Measurements from ENCODE around the gene TRIP12. TPM values are rescaled to one million over a fixed set of nuclear protein-coding genes. Genes with fewer than 3 reads are reported as not detected.
"Not testable (repeated sequence)": the region's sequence is repeated elsewhere in the genome, so short reads cannot be mapped to it uniquely, and the experiment has no call there.

The TRIP12 gene
- total RNA-seq, 1 donor from 2014 or later: 363 TPM

GRCh38 chr2:229731363-229731762 lies 190.4 kb downstream of the TRIP12 start:
- Mint-ChIP-seq H3K4me1 (ENCODE audit: unreplicated experiment) (peaks cover 5% of the 10 kb centered on the region), H3K9me3 (ENCODE audit: unreplicated experiment) (no peaks in the 10 kb centered on the region), H3K36me3 (ENCODE audit: low read depth, unreplicated experiment) (peaks cover 4% of the 10 kb centered on the region), H3K27me3 (ENCODE audit: unreplicated experiment) (peaks cover 2% of the 10 kb centered on the region), H3K27ac (ENCODE audit: unreplicated experiment) (no peak overlapping the region), H3K4me3 (ENCODE audit: unreplicated experiment) (no peak overlapping the region)
- no peak for TF ChIP-seq CTCF (IDR thresholded peaks at IDR 0.05; ENCODE audit: unreplicated experiment)
- no peak for DNase-seq (ENCODE audit: low spot score)

GRCh38 chr2:229728370-229728769 lies 193.4 kb downstream of the TRIP12 start:
- H3K9me3 Mint-ChIP-seq (ENCODE audit: unreplicated experiment): no peaks in the 10 kb centered on the region
- peaks cover 2% of the 10 kb centered on the region for H3K27me3 Mint-ChIP-seq (ENCODE audit: unreplicated experiment)
- peaks cover 1% of the 10 kb centered on the region for H3K4me1 Mint-ChIP-seq (ENCODE audit: unreplicated experiment)
- no peak for TF ChIP-seq CTCF (IDR thresholded peaks at IDR 0.05; ENCODE audit: unreplicated experiment)
- H3K36me3 Mint-ChIP-seq (ENCODE audit: low read depth, unreplicated experiment): peaks cover 4% of the 10 kb centered on the region
- DNase-seq (ENCODE audit: low spot score): no peak
- no peak overlapping the region for H3K4me3 Mint-ChIP-seq (ENCODE audit: unreplicated experiment)
- no peak overlapping the region for H3K27ac Mint-ChIP-seq (ENCODE audit: unreplicated experiment)

GRCh38 chr2:229726643-229727042 lies 195.2 kb downstream of the TRIP12 start:
- Mint-ChIP-seq H3K4me3 (ENCODE audit: unreplicated experiment) (no peak overlapping the region), H3K9me3 (ENCODE audit: unreplicated experiment) (no peaks in the 10 kb centered on the region), H3K36me3 (ENCODE audit: low read depth, unreplicated experiment) (no peaks in the 10 kb centered on the region), H3K27me3 (ENCODE audit: unreplicated experiment) (no peaks in the 10 kb centered on the region), H3K27ac (ENCODE audit: unreplicated experiment) (no peak overlapping the region), H3K4me1 (ENCODE audit: unreplicated experiment) (peaks cover 5% of the 10 kb centered on the region)
- DNase-seq (ENCODE audit: low spot score): no peak
- TF ChIP-seq CTCF (IDR thresholded peaks at IDR 0.05; ENCODE audit: unreplicated experiment): no peak

- peaks cover 5% of the 10 kb centered on the region for H3K4me1 Mint-ChIP-seq (ENCODE audit: unreplicated experiment)
Observed at GRCh38 chr2:229725716-229726574, 195.9 kb downstream of the TRIP12 start.

GRCh38 chr2:229723192-229723591 lies 198.6 kb downstream of the TRIP12 start:
- not testable (repeated sequence) for DNase-seq (ENCODE audit: low spot score); H3K27ac Mint-ChIP-seq (ENCODE audit: unreplicated experiment); H3K4me3 Mint-ChIP-seq (ENCODE audit: unreplicated experiment); H3K27me3 Mint-ChIP-seq (ENCODE audit: unreplicated experiment); H3K36me3 Mint-ChIP-seq (ENCODE audit: low read depth, unreplicated experiment); H3K9me3 Mint-ChIP-seq (ENCODE audit: unreplicated experiment); H3K4me1 Mint-ChIP-seq (ENCODE audit: unreplicated experiment)

More at GRCh38 chr2:229725716-229726574, 195.9 kb downstream of the TRIP12 start:
- Mint-ChIP-seq H3K27ac (ENCODE audit: unreplicated experiment) (no peak overlapping the region), H3K9me3 (ENCODE audit: unreplicated experiment) (no peaks in the 10 kb centered on the region), H3K4me3 (ENCODE audit: unreplicated experiment) (no peak overlapping the region), H3K36me3 (ENCODE audit: low read depth, unreplicated experiment) (no peaks in the 10 kb centered on the region), H3K27me3 (ENCODE audit: unreplicated experiment) (no peaks in the 10 kb centered on the region)
- no peak for TF ChIP-seq CTCF (IDR thresholded peaks at IDR 0.05; ENCODE audit: unreplicated experiment)
- no peak for DNase-seq (ENCODE audit: low spot score)

Data from endothelial cell (in vitro differentiated cells).